Smooth muscle cell (in vitro differentiated cells): ENCODE measurements around the gene FAM228A. TPM values are rescaled to one million over a fixed set of nuclear protein-coding genes. Genes with fewer than 3 reads are reported as not detected.
"Not testable (repeated sequence)": the region's sequence is repeated elsewhere in the genome, so short reads cannot be mapped to it uniquely, and the experiment has no call there.

Source experiments
- DNase-seq: peaks from one replicate; lab custom pipeline; 2025; ENCODE audit not compliant: unreplicated experiment; lab: John Stamatoyannopoulos, UW
- H2AFZ ChIP-seq: fragments of 200-600 bp; sonication (generic); 2 replicates; pipeline ENCODE4 v1.6.0; 2016; ENCODE audit warnings: antibody characterized with exemption, low read depth, mild to moderate bottlenecking
- H3F3A ChIP-seq: fragments of 200-600 bp; sonication (generic); 2 replicates; pipeline ENCODE4 v1.6.0; 2017; ENCODE audit warnings: antibody characterized with exemption, low read depth
- H3K27ac ChIP-seq: fragments of 200-600 bp; sonication (generic); 2 replicates; pipeline ENCODE4 v1.5.1; 2016; ENCODE audit warnings: low read depth, mild to moderate bottlenecking
- H3K27me3 ChIP-seq: fragments of 200-600 bp; sonication (generic); 2 replicates; pipeline ENCODE4 v1.6.1; 2016; ENCODE audit warnings: low read depth, mild to moderate bottlenecking
- H3K36me3 ChIP-seq: fragments of 200-600 bp; sonication (generic); 2 replicates; pipeline ENCODE4 v1.5.1; 2016; ENCODE audit warnings: low read depth
- H3K4me1 ChIP-seq: fragments of 200-600 bp; sonication (generic); 2 replicates; pipeline ENCODE4 v1.5.1; 2016; ENCODE audit warnings: low read depth
- H3K4me2 ChIP-seq: fragments of 200-600 bp; sonication (generic); 2 replicates; pipeline ENCODE4 v1.6.0; 2016; ENCODE audit warnings: mild to moderate bottlenecking
- H3K4me3 ChIP-seq: fragments of 200-600 bp; sonication (generic); 2 replicates; pipeline ENCODE4 v1.5.1; 2016; ENCODE audit warnings: mild to moderate bottlenecking
- H3K79me2 ChIP-seq: fragments of 200-600 bp; sonication (generic); 2 replicates; pipeline ENCODE4 v1.6.0; 2016; ENCODE audit warnings: low read depth, mild to moderate bottlenecking
- H3K9ac ChIP-seq: fragments of 200-600 bp; sonication (generic); 2 replicates; pipeline ENCODE4 v1.6.0; 2016; ENCODE audit warnings: low read depth
- H3K9me3 ChIP-seq: fragments of 200-600 bp; sonication (generic); replicated peaks from 2 replicates; pipeline ENCODE4 v1.5.1; 2016; ENCODE audit warnings: low read depth
- H4K20me1 ChIP-seq: fragments of 200-600 bp; sonication (generic); 2 replicates; pipeline ENCODE4 v1.6.0; 2016; ENCODE audit warnings: low read depth
- CTCF ChIP-seq: fragments of 200-600 bp; sonication (generic); IDR thresholded peaks from 2 replicates; pipeline ENCODE4 v1.5.1; 2017; ENCODE audit warnings: borderline replicate concordance, mild to moderate bottlenecking, antibody characterized with exemption; ENCODE audit not compliant: insufficient read depth, poor library complexity, severe bottlenecking
- WGBS: methylation state at CpG from one replicate; pipeline ENCODE4 v1.1.7; 2016; ENCODE audit warnings: low lambda C conversion rate; 5-methylcytosine and 5-hydroxymethylcytosine counted together
- polyA plus RNA-seq: library from polyadenylated mRNA; unstranded; fragments of >200 nt; fragmentation: Nextera tagmentation; extraction: Ambion mirVana; gene quantifications from 2 replicates; pipeline ENCODE4 v1.2.1, GENCODE V29; 2016
- total RNA-seq: library from RNA; depleted of rRNA; stranded (reverse); fragments of >200 nt; gene quantifications from 2 replicates; pipeline ENCODE4 v1.2.3, GENCODE V29; 2014

Gene FAM228A
- total RNA-seq (not detected in 2 replicates), polyA plus RNA-seq (0.27 and 0.57 TPM in 2 replicates)

DNA sequence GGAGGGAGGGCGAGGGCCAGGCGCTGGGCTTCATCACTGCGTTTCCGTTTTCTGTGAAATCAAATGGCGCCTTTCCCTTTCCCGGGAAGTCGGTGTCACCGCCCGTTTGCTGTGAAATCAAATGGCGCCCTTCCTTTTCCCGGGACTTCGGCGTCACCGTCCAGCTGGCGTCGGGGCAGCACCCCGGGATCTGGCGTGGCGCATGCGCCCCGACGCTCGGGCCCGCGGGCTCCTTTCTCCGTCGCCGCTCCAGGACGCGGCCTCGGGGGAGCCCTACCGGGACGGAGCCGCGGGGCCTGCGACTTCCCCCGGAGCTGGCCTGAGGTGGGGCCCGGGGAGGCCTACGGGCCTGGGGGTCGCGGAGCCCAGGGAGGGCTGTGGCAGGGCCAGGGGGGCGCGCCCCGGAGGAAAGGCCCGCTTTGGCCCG lies at the start of gene FAM228A:
TSS of gene FAM228A (plus strand) at position 203 of the 427 bp plus-strand sequence. CDS start 428 bp downstream, outside the sequence.
- DNase-seq: no peak
- no peaks in the 10 kb centered on the region for H3K36me3 ChIP-seq
- no peak within 1 kb of the TSS for H3K27ac ChIP-seq
- no peak within 1 kb of the TSS for H3K9ac ChIP-seq
- no peaks in the 10 kb centered on the region for H3K9me3 ChIP-seq
- H3K4me3 ChIP-seq: no peak within 1 kb of the TSS
- no peaks in the 10 kb centered on the region for H3K79me2 ChIP-seq
- no peak for TF ChIP-seq CTCF
- no peaks in the 10 kb centered on the region for H3K27me3 ChIP-seq
- H4K20me1 ChIP-seq: no peaks in the 10 kb centered on the region
- 96% methylated on average over 34 of the region's 46 CpGs for WGBS
- H2AFZ ChIP-seq: no peak within 1 kb of the TSS
- no peaks in the 10 kb centered on the region for H3F3A ChIP-seq
- no peak within 1 kb of the TSS for H3K4me2 ChIP-seq
- no peaks in the 10 kb centered on the region for H3K4me1 ChIP-seq

- no peak overlapping the region for H3K4me2 ChIP-seq
- H2AFZ ChIP-seq: no peak overlapping the region
- no peaks in the 10 kb centered on the region for H3K27me3 ChIP-seq
- H3K79me2 ChIP-seq: peaks cover 13% of the 10 kb centered on the region
- WGBS: 78% methylated on average over 1 of the region's 1 CpG
- no peak overlapping the region for H3K4me3 ChIP-seq
- no peaks in the 10 kb centered on the region for H3K9me3 ChIP-seq
- peaks cover 6% of the 10 kb centered on the region for H3F3A ChIP-seq
- DNase-seq: no peak
- peaks cover 19% of the 10 kb centered on the region for H3K4me1 ChIP-seq
- H4K20me1 ChIP-seq: no peaks in the 10 kb centered on the region
- no peak overlapping the region for H3K27ac ChIP-seq
- no peaks in the 10 kb centered on the region for H3K36me3 ChIP-seq
- no peak overlapping the region for H3K9ac ChIP-seq
- no peak for TF ChIP-seq CTCF
These were observed 48.9 kb upstream of the FAM228A start for GRCh38 chr2:24125956-24126355.

GRCh38 chr2:24132543-24132942 lies 42.3 kb upstream of the FAM228A start:
- no peaks in the 10 kb centered on the region for H3F3A ChIP-seq
- H2AFZ ChIP-seq: no peak overlapping the region
- TF ChIP-seq CTCF: no peak
- peaks cover 9% of the 10 kb centered on the region for H3K79me2 ChIP-seq
- no peak overlapping the region for H3K4me2 ChIP-seq
- H3K9me3 ChIP-seq: no peaks in the 10 kb centered on the region
- H3K4me3 ChIP-seq: no peak overlapping the region
- H3K27me3 ChIP-seq: no peaks in the 10 kb centered on the region
- H3K9ac ChIP-seq: no peak overlapping the region
- no peaks in the 10 kb centered on the region for H3K4me1 ChIP-seq
- H3K36me3 ChIP-seq: no peaks in the 10 kb centered on the region
- WGBS: 95% methylated on average over 3 of the region's 3 CpGs
- H4K20me1 ChIP-seq: no peaks in the 10 kb centered on the region
- no peak for DNase-seq
- no peak overlapping the region for H3K27ac ChIP-seq

GRCh38 chr2:24140305-24140704 lies 34.5 kb upstream of the FAM228A start:
- H3K4me2 ChIP-seq, H2AFZ ChIP-seq, H3K79me2 ChIP-seq, H3K9me3 ChIP-seq, H3K36me3 ChIP-seq, H3K27ac ChIP-seq, H4K20me1 ChIP-seq, H3K9ac ChIP-seq, H3K4me3 ChIP-seq, H3K4me1 ChIP-seq, H3F3A ChIP-seq, H3K27me3 ChIP-seq, DNase-seq: not testable (repeated sequence)
- 95% methylated on average over 5 of the region's 5 CpGs for WGBS
